ENCODE measurements around the gene CES2. TPM values are rescaled to one million over a fixed set of nuclear protein-coding genes. Genes with fewer than 3 reads are reported as not detected.
"Not testable (repeated sequence)": the region's sequence is repeated elsewhere in the genome, so short reads cannot be mapped to it uniquely, and the experiment has no call there.

CES2 gene
- total and polyA plus RNA-seq, 7 donors = 21.8 to 163 (median 25.5) TPM

DNA sequence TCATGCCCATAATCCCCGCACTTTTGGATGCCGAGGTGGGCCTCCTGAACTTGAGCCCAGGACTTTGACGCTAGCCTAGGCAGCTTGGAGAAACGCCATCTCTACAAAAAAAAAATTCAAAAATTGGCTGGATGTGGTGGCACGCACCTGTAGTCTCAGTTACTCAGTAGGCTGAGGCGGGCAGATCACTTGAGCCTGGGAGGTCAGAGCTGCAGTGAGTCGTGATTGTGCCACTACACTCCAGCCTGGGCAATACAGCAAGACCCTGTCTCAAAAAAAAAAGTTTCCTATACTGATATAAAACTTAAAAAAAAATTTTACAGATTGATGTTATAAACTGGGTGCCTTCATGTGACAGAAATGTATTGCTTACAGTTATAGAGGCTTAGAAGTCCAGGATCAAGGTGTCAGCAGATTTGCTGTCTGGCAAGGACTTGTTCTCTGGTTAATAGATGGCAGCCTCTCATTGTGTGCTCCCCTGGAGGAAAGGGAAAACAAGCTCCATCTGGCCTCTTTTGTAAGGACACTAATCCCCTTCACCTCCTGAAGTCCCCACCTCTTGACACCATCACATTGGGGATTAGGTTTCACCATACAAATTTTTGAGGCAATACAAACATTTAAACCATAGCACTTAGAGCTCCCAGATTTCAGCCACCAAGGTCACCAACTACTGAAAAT lies 17.3 kb downstream of the CES2 start:
- WGBS, 2 donors = 90 to 91% methylated on average over 7 of the region's 7 CpGs
- no peak overlapping the region for H3K4me3 ChIP-seq
- H3K4me1 ChIP-seq = peaks cover 0 to 17% (median 12%) of the 10 kb centered on the region in 4 donors
- DNase-seq = no peak
- H3K27ac ChIP-seq = no peak overlapping the region
- no peaks in the 10 kb centered on the region for H3K36me3 ChIP-seq
- intact Hi-C loops (cut with DNase I) = no loop called here
- H3K27me3 ChIP-seq = peaks cover 0 to 51% (median 3%) of the 10 kb centered on the region in 3 donors
- TF ChIP-seq POLR2A (IDR thresholded peaks at IDR 0.05) (no peak), POLR2AphosphoS5 (IDR thresholded peaks at IDR 0.05) (no peak), EP300 (IDR thresholded peaks at IDR 0.05) (no peak)
- TF ChIP-seq, protein P1, sequence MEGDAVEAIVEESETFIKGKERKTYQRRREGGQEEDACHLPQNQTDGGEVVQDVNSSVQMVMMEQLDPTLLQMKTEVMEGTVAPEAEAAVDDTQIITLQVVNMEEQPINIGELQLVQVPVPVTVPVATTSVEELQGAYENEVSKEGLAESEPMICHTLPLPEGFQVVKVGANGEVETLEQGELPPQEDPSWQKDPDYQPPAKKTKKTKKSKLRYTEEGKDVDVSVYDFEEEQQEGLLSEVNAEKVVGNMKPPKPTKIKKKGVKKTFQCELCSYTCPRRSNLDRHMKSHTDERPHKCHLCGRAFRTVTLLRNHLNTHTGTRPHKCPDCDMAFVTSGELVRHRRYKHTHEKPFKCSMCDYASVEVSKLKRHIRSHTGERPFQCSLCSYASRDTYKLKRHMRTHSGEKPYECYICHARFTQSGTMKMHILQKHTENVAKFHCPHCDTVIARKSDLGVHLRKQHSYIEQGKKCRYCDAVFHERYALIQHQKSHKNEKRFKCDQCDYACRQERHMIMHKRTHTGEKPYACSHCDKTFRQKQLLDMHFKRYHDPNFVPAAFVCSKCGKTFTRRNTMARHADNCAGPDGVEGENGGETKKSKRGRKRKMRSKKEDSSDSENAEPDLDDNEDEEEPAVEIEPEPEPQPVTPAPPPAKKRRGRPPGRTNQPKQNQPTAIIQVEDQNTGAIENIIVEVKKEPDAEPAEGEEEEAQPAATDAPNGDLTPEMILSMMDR (IDR thresholded peaks at IDR 0.05) = no peak
- no peaks in the 10 kb centered on the region for H3K9me3 ChIP-seq

DNA sequence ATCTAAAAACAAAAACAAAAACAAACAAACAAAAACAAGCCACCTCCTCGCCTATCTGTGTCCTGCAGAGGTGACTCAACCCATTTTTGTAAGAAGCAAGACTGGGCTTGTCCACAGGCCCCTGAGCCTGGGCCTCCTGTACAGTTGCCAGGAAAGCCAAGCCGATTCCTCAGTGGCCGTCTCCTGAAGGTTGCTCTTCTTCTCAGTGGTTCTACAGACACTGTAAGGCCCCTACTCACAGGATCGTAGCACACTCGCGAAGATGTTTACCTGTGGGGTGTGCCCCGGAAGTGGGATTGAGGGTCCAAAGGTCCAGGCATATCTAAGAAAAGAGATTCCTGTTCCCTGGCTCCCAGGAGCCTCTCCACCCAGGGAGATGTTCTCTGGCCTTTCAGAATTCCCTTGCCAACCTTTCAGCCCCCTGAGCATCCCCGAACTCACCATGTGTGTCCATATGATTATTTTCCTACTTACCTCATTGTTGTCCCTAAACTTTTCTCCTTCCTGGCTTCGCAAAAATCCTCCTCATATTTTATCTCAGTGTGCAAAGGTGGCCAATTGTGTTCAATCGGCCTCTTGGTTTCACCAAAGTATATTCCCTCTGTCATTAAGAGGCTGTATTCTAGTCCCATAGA lies 18.3 kb downstream of the CES2 start:
- intact Hi-C loops (cut with DNase I) = no loop called here
- no peak overlapping the region for H3K4me3 ChIP-seq
- 17 to 67% methylated on average over 10 of the region's 10 CpGs for WGBS, 2 donors
- no peaks in the 10 kb centered on the region for H3K36me3 ChIP-seq
- TF ChIP-seq EP300 (IDR thresholded peaks at IDR 0.05) (no peak), POLR2A (IDR thresholded peaks at IDR 0.05) (peak in 1 of 2 donors; percentile 9)
- DNase-seq = no peak
- peaks cover 0 to 7% (median 7%) of the 10 kb centered on the region in 4 donors for H3K4me1 ChIP-seq
- H3K27ac ChIP-seq = no peak overlapping the region
- peaks cover 0 to 51% (median 3%) of the 10 kb centered on the region in 3 donors for H3K27me3 ChIP-seq
- no peaks in the 10 kb centered on the region for H3K9me3 ChIP-seq

DNA sequence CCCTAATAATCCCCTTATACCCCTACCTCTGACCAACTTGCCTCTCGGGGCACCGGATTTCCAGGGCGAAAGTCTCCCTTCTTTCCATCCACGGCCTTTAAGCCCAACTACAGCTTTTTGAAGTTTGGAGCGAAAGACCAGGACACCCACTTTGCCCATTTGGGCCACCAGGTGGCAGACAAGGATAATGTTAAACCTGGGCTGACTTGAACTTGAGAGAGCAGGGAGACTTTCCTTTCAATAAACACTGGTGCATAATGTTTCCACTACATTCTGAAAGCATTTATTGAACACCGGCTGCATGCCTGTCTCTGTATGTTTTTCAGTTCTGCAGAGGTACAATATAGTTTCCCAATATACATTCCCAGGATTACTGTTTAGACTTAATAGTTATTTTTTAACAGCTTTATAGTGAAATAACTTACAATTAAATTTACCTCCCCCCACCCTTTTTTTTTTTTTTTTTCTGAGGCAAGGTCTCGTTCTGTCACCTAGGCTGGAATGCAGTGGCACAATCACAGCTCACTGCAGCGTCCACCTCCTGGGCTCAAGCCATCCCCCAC lies 18.9 kb downstream of the CES2 start:
- TF ChIP-seq, protein P1 (IDR thresholded peaks at IDR 0.05) = peak; percentile 31 to 76 (median 68)
- no peak for TF ChIP-seq POLR2A (IDR thresholded peaks at IDR 0.05)
- intact Hi-C loops (cut with DNase I) = no loop called here
- WGBS, 2 donors = 8 to 23% methylated on average over 8 of the region's 8 CpGs
- peaks cover 0 to 45% (median 3%) of the 10 kb centered on the region in 3 donors for H3K27me3 ChIP-seq
- no peak overlapping the region for H3K4me3 ChIP-seq
- DNase-seq = peak; percentile 79
- no peak overlapping the region for H3K27ac ChIP-seq
- H3K36me3 ChIP-seq = no peaks in the 10 kb centered on the region
- H3K4me1 ChIP-seq = peaks cover 0 to under 1% (median under 1%) of the 10 kb centered on the region in 4 donors
- no peaks in the 10 kb centered on the region for H3K9me3 ChIP-seq

DNA sequence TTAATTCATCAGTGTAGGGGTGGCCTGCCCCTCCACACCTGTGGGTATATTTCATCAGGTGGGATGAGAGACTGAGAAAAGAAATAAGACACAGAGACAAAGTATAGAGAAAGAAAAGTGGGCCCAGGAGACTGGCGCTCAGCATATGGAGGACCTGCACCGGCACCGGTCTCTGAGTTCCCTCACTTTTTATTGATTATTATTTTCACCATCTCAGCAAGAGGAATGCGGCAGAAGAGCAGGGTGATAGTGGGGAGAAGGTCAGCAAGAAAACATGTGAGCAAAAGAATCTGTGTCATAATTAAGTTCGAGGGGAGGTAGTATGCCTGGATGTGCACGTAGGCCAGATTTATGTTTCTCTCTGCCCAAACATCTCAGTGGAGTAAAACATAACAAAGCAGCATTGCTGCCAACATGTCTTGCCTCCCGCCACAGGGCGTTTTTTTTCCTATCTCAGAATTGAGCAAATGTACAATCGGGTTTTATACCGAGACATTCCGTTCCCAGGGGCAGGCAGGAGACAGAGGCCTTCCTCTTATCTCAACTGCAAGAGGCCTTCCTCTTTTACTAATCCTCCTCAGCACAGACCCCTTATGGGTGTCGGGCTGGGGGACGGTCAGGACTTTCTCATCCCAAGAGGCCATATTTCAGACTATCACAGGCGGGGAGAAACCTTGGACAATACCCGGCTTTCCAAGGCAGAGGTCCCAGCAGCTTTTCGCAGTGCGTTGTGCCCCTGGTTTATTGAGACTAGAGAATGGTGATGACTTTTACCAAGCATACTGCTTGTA lies 20.2 kb downstream of the CES2 start:
- H3K27ac ChIP-seq; H3K4me3 ChIP-seq; intact Hi-C loops (cut with DNase I); H3K4me1 ChIP-seq; H3K9me3 ChIP-seq; DNase-seq; H3K36me3 ChIP-seq: not testable (repeated sequence)
- WGBS, 2 donors = 24 to 65% methylated on average over 17 of the region's 17 CpGs
- peaks cover 0 to 32% (median 0%) of the 10 kb centered on the region in 3 donors for H3K27me3 ChIP-seq

- intact Hi-C loops (cut with DNase I); H3K4me3 ChIP-seq; H3K36me3 ChIP-seq; H3K27ac ChIP-seq; H3K9me3 ChIP-seq; DNase-seq; H3K4me1 ChIP-seq: not testable (repeated sequence)
- WGBS, 2 donors = 15 to 68% methylated on average over 1 of the region's 1 CpG
- peaks cover 0 to 26% (median 0%) of the 10 kb centered on the region in 3 donors for H3K27me3 ChIP-seq
Observed at GRCh38 chr16:66956154-66956457, 20.8 kb downstream of the CES2 start.

All from sigmoid colon (tissue), 7 donors.